ENCODE data around the gene CDH26. TPM values are rescaled to one million over a fixed set of nuclear protein-coding genes. Genes with fewer than 3 reads are reported as not detected.

The CDH26 gene
- not detected in 2 replicates for total RNA-seq

GRCh38 chr20:59958123-59958522, at the start of gene CDH26:
TSS of gene CDH26 (plus strand) at chr20:59958423. CDS start at chr20:59958727, 304 bp downstream.

GRCh38 chr20:59933296-59933848, 24.9 kb upstream of the CDH26 start, which contains the start of gene SYCP2:
TSS of gene SYCP2 (minus strand) at chr20:59933637. CDS start at chr20:59922413, 11,224 bp downstream.

GRCh38 chr20:59940129-59940955, 17.9 kb upstream of the CDH26 start, which contains the start of the genes FAM217B and PPP1R3D:
TSS of gene FAM217B (plus strand) at chr20:59940389. CDS start at chr20:59943944, 3,555 bp downstream.
TSS of gene PPP1R3D (minus strand) at chr20:59940305. CDS start at chr20:59939931, 374 bp downstream.

Other genes starting within 250 kb of the CDH26 start
- gene SYCP2, start 24.8 kb upstream of the CDH26 start, total RNA-seq, result 0.08 and 0.52 TPM in 2 replicates
- gene PPP1R3D, start 18.1 kb upstream of the CDH26 start, total RNA-seq, result 4.1 and 5.8 TPM in 2 replicates
- gene FAM217B, start 18.0 kb upstream of the CDH26 start, total RNA-seq, result 3.5 and 7.5 TPM in 2 replicates